Esophagus squamous epithelium (tissue), 4 donors: ENCODE results near the gene SLC22A3.

Experiments used
- CTCF ChIP-seq, 6 experiments: fragments of 450-650 bp in 4 of 6; fragments of 200-600 bp in 2 of 6; sonication (generic) in 2 of 6; IDR thresholded peaks; one replicate each; pipeline ENCODE4 v1.5.1; 2016 to 2019; ENCODE audit warnings: antibody characterized with exemption in 6 of 6, mild to moderate bottlenecking in 4 of 6, moderate library complexity in 4 of 6
- POLR2A ChIP-seq, 4 donors: fragments of 450-650 bp; IDR thresholded peaks; one replicate each; pipeline ENCODE4 v1.6.1; 2017; ENCODE audit warnings: antibody characterized with exemption in 4 of 4, mild to moderate bottlenecking in 4 of 4, moderate library complexity in 3 of 4

GRCh38 chr6:160445130-160445529 lies 97.0 kb downstream of the SLC22A3 start:
- TF ChIP-seq CTCF (IDR thresholded peaks at IDR 0.05) (no peak), POLR2A (IDR thresholded peaks at IDR 0.05) (no peak)
